ENCODE results near the gene CEP164.
"Not testable (repeated sequence)": the region's sequence is repeated elsewhere in the genome, so short reads cannot be mapped to it uniquely, and the experiment has no call there.

The CEP164 gene

GRCh38 chr11:117315285-117316196 is 12.1 kb upstream of the CEP164 start:
- TF ChIP-seq CTCF (IDR thresholded peaks at IDR 0.05; ENCODE audit: low read depth, low read length, missing control alignments) = no peak
- no peak overlapping the region; the same call in 1 of the 2 replicates for H3K4me3 ChIP-seq (ENCODE audit: low read depth, low read length)
- DNase-seq (ENCODE audit: low read depth) = no peak

DNA sequence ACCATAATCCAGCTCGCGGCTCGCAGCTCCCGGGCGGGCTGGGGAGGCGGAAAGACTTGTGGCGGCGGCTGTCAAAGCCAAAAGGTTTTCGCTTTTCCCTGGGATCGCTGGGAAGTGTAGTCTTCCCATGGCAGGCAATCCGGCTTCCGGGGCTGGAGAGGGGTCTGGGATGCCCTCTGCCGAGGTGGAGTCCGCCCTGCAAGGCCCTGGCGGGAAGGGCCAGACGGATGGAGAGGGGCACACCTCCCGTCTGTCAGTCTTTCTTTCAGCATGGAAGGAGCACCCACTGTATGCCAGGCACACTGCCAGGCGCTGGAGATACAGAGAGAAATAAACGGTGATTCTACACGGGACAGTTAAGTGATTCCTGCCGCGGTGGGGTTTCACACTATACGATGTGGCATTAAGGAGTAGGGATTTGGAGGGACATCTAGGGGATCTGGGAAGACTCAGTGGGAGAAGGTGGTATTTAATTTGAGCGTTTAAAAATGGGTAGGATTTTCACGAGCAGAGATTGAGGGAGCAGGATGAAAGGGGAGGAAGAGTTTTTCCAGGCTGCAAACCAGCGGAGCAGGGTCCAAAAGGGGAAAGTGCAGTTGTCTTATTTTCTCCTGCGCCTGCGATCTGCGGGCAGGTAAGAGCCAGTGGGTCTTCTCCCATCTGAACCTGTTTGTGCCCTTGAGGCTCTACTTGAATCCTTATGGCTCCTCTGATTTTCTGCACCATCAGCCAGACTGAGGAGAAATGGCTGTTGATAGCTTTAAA is 11.3 kb upstream of the CEP164 start, which contains the start of gene BACE1:
TSS of gene BACE1 (minus strand) at position 60 of the 765 bp plus-strand sequence. CDS start 461 bp downstream, outside the sequence.
- TF ChIP-seq CTCF (IDR thresholded peaks at IDR 0.05; ENCODE audit: low read depth, low read length, missing control alignments) = no peak
- DNase-seq (ENCODE audit: low read depth) = no peak
- H3K4me3 ChIP-seq (ENCODE audit: low read depth, low read length) = no peak within 1 kb of the TSS; the same call in 1 of the 2 replicates

- TF ChIP-seq CTCF (IDR thresholded peaks at IDR 0.05; ENCODE audit: low read depth, low read length, missing control alignments) = no peak
- no peak overlapping the region for H3K4me3 ChIP-seq (ENCODE audit: low read depth, low read length)
- DNase-seq (ENCODE audit: low read depth) = no peak
Measured at GRCh38 chr11:117318738-117319137, 8.9 kb upstream of the CEP164 start.

DNA sequence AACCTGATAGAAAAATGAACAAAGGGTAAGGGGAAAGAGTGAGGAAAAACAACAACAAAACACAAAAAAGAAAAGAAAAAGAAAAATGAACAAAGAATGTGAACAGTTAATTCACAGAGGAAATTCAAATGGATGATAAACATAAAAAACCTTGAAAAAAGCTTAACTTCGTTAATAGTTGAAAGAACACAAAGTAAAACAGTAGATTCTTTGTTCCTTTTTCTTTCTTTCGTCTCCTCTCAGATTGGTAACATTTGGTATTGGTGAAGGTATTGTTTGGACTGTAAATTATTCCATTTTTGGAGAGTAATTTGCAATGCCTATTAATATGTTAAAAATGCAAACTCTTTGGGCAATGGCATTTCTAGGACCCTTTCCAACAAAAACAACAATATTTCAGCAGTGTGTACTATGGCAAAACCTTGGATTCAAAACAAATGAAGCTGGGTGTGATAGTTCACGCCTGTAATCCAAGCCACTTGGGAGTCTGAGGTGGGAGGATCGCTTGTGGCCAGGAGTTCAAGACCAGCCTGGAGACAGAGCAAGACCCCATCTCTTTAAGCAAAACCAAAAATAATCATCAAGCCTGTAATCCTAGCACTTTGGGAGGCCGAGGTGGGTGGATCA is 8.3 kb upstream of the CEP164 start:
- DNase-seq (ENCODE audit: low read depth) = no peak
- H3K4me3 ChIP-seq (ENCODE audit: low read depth, low read length) = no peak overlapping the region
- no peak for TF ChIP-seq CTCF (IDR thresholded peaks at IDR 0.05; ENCODE audit: low read depth, low read length, missing control alignments)

DNA sequence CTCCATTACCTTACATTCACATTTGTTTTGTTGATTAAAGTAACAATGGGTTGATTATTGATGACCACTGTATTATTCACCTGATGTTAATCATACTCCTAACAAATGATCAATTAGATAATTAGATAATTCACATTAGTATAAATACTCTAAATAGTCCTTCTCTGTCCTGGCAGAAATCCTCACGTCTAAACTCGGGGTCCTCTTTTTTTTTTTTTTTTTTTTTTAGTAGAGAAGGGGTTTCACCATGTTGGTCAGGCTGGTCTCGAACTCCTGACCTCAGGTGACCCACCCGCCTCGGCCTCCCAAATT is 443 bp upstream of the CEP164 start:
- DNase-seq (ENCODE audit: low read depth) = not testable (repeated sequence)
- H3K4me3 ChIP-seq (ENCODE audit: low read depth, low read length) = peak overlapping the region; percentile 73

DNA sequence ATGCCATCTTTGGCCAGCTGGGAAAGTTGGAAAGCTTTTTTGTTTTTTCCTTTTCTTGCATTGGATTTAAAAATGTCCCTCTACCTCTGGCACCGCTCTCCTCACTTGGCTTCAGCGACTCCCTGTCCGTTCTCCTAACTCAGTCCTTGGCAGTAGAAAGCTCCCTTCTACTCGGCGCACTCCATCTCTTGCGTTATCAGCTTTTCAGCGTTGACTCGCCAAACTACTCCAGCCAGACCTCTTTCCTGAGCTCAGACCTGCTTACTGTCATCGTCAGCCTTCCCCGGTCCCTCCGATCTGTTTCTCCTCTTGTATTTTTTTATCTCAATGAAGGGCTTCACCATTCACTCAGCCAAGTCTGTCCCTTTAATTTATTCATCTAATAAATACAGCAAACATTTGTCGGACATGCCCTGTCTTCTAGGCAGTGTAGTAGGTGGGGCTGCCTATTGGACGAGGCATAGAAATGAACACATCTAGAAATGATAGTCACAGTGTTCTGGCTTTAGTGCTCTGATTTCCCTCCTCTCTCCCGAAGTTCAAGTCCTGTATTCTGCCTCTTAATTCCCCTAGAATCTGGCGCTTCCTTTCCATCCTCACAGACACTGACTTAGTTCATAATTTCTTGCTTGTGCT is 839 bp downstream of the CEP164 start:
- no peak for DNase-seq (ENCODE audit: low read depth)
- H3K4me3 ChIP-seq (ENCODE audit: low read depth, low read length) = peak overlapping the region; percentile 73
- no peak for TF ChIP-seq CTCF (IDR thresholded peaks at IDR 0.05; ENCODE audit: low read depth, low read length, missing control alignments)

GRCh38 chr11:117332843-117333242 is 5.2 kb downstream of the CEP164 start:
- TF ChIP-seq CTCF (IDR thresholded peaks at IDR 0.05; ENCODE audit: low read depth, low read length, missing control alignments) = no peak
- DNase-seq (ENCODE audit: low read depth) = no peak
- no peak overlapping the region for H3K4me3 ChIP-seq (ENCODE audit: low read depth, low read length)

Data from GM12864 (cell line).